ENCODE data around the gene ATP6V1E1.

ATP6V1E1 gene

DNA sequence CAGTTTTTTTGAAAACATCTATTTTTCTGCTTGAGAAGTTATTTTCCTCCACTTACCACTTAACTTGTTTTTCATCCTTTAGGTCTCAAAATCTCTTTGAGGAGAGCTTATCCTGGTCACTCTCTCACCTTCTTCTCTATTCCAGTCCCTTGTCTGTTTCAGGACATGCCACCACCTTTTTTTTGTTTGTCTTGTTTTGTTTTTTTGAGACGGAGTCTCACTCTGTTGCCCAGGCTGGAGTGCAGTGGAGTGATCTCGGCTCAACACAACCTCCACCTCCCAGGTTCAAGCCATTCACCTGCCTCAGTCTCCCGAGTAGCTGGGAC is 5.4 kb upstream of the ATP6V1E1 start:
- no peak for DNase-seq (ENCODE audit: low read depth)

DNA sequence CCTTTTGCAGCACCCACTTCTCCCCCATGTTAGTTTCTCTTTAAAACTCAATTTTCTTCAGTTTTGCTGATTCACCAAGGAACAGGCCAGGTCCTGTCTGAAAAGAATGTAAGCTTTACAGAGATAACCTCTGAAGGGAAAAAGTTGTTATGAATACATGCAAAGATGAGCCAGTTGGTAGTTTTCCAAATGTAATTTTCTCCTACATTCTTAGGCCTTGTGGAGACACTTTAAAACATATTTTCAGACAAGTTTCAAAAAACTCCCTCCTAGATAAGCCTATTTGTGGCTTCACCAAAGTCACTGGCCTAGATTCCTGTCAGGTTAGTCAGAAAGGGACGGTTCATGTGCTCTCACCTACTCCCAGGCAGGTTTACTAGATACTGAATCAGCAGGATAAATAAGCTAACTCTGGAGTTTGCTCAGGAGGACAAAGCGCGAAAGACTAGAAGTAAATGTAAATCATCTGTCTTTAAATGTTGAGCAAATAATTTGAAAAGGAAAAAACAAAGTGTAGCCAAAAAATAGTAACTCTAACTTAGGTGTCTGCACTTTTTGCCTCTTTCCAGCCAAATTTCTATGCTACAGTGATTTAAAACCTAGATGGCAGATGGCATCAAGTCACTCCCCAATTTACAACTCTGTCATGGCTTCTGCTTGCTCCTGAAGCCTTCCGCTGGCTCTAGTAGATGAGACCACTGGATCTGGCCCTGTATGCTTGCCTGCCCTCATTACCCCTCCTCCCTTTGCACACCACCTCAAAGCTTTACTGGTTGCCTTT is 4.9 kb upstream of the ATP6V1E1 start:
- no peak for DNase-seq (ENCODE audit: low read depth)

DNA sequence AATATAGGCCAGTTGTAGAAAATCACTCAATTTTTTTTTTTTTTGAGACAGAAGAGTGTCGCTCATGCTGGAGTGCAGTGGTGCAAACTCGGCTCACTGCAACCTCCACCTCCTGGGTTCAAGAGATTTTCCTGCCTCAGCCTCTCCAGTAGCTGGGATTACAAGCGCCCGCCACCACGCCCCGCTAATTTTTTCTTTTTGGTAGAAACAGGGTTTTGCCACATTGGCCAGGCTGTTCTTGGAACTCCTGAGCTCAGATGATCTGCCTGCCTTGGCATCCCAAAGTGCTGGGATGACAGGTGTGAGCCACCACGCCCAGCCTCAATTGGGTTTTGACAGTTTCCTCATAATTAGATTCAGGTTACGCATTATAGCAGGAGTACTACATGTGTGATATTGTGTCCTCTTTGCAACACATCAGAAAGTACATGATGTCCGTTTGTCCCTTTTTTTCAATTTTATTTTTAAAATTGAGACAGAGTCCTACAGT is 2.6 kb upstream of the ATP6V1E1 start:
- DNase-seq (ENCODE audit: low read depth): no peak

DNA sequence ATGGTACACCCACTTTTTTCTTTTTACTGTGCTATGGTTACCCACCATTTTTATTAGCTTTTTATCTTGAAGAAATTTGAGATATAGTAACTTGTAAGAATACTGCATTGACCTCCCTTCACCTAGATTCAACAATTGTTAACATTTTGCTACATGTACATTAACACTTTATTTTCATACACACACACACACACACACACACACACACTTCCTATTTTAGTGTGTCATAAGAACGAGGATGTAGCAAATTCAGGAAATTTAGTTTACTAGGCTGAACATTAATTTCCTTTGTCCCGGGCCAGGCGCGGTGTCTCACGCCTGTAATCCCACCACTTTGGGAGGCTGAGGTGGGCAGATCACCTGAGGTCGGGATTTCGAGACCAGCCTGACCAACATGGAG is 1.1 kb upstream of the ATP6V1E1 start:
- DNase-seq (ENCODE audit: low read depth): no peak

DNA sequence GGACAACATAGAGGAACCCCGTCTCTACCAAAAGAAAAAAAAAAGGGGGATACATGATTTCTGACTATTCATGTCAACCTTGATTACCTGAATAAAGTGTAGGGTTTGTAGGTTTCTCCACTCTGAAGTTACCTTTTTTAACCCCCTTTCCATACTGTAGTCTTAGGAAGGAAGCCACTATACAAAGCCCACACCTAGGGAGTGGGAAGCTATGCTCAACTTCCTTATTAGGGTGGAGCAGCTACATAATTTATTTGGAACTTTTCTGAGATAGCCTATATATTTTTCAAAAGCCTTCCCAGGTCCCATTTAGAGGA is 582 bp upstream of the ATP6V1E1 start:
- DNase-seq (ENCODE audit: low read depth): no peak

DNA sequence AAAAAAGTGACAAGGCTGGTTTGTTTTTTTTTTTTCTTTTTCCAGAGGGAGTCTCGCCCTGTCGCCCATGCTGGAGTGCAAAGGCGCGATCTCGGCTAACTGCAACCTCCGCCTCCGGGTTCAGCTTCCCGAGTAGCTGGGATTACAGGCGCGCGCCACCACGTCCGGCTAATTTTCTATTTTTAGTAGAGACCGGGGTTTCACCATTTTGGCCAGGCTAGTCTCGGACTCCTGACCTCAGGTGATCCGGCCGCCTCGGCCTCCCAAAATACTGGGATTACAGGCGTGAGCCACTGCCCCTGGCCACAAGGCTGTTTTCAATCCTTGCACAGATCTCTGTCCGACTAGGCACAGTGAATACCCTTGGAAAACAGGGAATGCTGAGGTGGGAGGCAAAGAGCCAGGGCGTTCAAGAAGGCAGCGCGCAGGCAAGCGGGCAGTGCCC is 566 bp downstream of the ATP6V1E1 start:
- no peak for DNase-seq (ENCODE audit: low read depth)

DNA sequence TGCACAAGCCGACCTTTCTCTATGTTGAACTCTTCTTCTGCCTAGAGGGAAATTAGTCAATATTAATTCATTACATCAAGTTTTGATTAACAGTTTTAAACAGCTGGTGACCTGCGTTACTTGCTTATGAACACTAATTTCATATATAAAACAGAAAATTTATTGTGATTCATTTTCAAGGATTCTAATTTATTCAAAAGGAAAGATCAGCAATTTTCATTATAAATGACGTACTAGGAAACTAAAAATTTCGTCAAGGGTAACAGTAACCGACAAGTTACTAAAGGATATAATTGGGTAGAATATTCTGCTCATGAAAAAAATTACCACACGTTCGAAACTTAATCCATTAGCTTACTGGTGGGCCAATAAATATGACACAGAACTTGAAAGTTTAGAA is 15.3 kb downstream of the ATP6V1E1 start:
- DNase-seq (ENCODE audit: low read depth): no peak

DNA sequence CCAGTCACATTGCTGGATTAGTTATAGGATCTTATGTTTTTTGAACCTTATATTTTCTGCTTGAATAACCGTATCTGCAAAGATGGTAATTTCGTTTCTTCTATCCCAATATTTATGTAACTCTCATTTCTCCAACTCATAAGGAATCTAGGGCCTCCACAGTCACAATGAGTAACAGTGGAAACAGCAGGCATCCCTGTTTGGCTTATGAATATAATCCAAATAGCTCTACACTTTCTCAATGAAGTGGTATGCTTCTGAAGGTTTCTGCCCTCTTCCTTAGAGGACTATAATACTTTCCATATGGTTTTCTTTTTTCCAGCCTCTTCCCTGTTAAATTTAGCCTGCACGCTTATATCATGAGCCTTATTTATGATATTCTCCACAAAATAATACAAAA is 16.5 kb downstream of the ATP6V1E1 start:
- no peak for DNase-seq (ENCODE audit: low read depth)

DNA sequence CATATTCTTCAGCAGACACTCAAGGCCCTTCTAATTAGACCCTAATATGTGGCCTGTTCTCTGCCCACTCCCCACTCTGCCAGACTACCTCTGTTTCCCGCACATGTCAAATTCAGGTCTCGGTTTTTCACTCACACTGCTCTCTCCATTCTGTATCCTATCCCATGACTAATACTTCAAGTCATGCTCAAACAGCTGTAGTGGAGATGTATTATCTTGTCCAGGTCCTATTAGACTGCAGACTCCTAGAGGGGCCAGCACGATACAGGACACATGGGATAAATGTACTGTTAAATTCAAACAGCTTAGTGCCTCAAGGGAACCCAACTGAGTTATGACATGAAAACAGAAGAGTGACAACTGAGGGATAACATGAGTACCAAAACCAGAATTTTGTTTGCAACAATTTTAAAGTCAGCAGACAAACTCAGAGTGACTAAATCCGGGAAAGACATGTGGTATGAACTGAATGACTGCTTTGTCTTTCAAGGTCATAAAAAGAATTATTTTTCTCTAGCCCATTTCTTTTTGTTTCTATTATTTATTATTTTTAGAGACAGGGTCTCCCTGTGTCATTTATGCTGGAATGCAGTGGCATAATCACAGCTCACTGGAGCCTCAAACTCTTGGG is 20.5 kb downstream of the ATP6V1E1 start:
- DNase-seq (ENCODE audit: low read depth): no peak

DNA sequence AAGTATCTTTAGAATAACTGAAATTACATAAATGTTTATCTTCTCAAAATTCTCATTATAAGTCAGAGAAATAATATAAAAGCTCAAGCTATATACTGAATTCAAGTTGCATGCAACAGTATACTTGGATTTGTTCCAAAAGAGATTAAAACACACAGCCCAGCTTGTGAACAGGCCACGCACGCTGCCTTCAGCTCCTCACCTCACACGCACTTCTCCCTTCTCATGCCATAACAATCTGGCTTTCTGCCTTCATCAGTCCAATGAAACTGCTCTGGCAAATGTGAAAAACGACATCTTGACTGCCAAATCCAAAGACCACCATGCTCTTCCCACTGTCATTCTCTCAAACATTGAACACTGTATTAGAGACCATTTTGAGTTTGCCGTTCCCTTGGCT is 22.1 kb downstream of the ATP6V1E1 start:
- DNase-seq (ENCODE audit: low read depth): no peak

DNA sequence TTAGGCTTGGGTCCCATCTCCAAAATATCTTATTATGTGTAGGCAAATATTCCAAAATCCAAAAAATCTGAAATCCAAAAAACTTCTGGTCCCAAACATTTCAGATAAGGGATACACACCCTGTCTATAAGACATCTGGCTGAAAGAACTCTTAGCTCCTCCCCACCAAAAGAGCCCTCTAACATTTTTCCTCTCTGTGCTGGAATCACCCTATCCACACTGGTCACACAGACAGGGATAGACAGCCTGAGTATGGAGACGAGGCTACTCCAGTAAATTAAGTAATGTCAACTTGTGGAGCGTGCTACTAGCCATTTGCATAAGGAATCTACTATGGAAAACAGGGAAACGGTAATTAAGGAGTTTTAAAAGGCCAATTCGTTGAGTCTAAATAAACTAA is 24.9 kb downstream of the ATP6V1E1 start:
- DNase-seq (ENCODE audit: low read depth): no peak

DNA sequence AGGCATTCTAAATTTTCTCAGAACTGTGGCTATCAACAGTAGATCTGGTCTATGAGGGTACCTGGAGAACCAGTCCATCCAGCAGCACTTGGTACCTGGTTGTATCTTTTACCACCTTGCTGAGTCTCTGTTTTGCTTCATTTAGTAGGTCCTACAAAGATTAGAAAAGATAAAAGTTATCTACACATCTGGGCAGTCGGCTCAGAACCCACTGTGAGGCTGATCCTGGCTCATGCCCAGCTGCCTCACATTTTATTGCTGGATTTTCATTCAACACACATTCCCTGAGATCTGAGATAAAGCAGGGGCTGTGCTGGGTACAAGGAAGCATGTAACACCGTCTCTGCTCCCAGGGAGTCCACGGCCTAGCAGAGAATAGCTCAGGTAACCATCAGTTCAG is 27.5 kb downstream of the ATP6V1E1 start:
- DNase-seq (ENCODE audit: low read depth): no peak

DNA sequence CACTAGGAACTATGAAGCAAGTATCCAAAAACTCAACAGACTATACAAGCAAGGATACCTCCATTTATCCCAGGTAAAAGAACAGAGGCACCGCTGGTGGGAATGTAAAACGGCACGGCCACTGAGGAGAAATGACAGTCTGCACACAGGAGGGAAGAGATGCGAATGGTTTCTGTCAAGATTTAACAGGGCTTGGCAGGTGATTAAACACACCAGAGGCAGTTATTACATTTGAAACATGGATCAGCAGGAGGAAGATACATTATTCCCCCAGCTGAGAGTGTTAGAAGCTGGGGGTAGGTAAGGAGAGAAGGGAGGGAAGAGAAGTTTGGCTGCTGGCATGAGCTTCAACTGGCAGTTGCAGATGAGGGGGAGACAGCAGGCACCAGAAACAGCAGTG is 30.2 kb downstream of the ATP6V1E1 start:
- no peak for DNase-seq (ENCODE audit: low read depth)

DNA sequence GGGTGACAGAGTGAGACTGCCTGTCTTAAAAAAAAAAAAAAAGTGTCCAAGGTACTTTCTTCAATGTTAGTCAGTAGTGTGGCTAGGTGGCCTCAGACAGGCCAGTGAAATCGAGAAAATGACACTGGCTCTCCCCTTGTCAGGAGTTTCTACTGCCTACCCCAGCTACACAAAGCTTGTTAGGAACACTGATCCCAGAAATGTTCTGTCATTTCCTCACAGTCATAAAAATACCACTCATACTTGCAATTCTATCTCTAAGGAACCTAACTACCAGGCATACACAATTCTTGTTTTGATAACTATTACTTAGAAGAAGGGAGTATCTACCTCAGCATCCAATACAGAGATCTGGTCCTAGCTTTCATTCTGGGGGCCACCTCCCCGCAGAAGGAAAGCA is 31.3 kb downstream of the ATP6V1E1 start:
- DNase-seq (ENCODE audit: low read depth): no peak

DNA sequence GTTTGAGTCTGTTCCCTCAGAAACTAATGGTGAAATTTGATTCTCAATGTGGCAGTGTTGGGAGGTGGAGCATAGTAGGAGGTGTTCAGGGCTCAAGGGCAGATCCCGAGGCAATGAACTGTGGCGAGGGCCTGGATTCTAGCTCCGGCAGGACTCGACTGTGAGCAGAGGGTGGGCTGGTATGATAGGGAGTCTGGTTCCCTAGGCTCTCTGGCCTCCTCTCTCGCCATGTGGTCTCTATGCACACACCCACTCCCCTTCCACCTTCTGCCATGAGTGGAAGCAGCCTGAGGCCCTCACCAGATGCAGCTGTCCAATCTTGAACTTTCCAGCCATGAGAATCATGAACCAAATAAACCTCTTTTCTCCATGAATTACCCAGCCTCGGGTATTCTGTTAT is 32.3 kb downstream of the ATP6V1E1 start:
- no peak for DNase-seq (ENCODE audit: low read depth)

DNA sequence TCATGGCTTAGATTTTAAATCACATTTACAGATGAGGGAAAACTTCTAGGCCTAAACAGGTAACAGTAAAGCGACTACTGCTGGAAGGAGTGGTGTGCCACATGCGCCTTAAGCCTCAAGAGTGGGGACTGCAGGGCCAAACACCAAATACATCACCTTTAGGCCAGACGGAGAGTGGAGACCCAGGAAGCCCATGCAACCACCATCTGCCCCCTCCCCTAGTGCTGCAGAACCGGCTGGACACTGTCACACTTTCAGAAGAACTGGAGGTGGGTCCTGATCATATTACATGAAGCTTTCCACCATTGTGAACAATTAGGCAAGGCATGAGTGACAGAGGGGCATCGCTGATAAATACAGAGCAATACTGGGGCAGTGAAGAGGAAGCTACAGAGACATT is 36.3 kb downstream of the ATP6V1E1 start:
- no peak for DNase-seq (ENCODE audit: low read depth)

DNA sequence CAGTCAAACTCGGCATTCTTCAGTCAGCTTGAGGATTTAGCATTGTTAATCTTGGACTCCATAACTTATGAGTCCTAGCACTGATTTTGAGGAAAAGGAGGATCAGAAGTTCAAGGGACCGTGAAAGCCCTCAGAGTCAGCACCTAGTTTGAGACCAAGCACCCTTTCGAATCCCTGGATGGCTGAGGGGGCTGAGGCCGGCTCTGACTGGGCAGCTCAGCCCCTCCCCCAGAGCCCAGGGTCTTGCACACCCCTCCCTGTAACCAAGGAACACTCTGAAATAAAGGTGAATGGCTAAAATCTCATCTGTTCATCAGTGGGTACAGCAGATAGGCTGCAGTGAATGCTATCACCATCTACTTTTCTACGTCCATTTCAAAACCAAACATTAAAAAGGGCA is 38.0 kb downstream of the ATP6V1E1 start:
- no peak for DNase-seq (ENCODE audit: low read depth)

DNA sequence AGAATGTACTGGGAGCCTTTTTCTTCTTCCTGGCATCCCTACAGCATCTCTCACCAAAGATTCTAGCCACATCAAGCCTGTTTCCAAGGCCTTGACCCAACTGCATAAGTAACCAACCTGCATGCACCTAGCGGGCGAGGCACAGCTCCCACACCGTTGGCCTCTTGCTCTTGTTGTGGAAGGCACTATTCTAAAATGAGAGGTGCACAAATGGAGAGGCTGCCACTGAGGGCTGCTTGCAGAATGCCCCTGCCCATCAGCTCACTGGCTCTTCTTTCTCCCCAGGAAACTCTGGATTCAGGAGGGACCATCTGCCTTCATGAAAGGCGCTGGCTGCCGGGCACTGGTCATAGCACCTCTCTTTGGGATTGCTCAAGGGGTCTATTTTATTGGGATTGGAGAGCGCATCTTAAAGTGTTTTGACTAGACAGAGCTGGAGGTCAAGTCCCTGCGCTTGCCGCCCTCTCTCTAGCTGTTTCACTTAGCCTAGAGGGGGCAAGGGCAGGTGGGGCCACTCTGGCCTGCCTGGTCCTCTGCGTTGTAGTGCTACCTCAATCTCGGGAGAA is 38.7 kb downstream of the ATP6V1E1 start:
- no peak for DNase-seq (ENCODE audit: low read depth)

DNA sequence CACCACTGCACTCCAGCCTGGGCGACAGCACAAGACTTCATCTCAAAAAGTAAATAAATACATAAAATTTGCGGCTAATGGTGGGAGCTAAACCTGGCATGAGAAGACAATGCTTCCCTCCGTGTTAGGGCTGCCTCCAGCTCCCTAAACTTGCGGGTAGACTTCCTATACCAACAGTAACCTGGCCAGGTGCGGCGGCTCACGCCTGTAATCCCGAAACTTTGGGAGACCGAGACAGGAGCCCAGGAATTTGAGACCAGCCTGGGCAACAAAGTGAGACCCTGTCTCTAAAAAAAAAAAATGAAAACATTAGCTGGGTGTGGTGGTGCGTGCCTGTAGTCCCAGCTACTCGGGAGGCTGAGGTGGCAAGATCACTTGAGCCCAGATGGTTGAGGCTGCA is 39.9 kb downstream of the ATP6V1E1 start:
- no peak for DNase-seq (ENCODE audit: low read depth)

DNA sequence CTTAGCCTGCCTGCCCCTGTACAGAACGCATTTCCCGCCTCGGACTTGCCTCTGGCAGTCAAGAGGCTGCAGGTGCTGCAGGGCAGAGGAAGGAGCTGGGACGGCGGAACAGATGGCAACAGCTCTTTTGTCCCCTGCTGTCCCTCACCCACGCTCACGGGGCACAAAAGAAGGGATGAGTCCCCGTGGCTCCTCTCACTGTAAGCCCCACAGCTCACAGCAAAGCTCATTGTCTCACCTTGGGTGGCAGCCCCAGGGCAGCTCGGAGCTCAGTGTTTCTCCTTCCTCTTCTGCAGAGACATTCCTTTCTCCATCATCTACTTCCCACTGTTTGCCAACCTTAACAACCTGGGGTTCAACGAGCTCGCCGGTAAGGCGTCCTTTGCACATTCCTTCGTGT is 40.9 kb downstream of the ATP6V1E1 start:
- no peak for DNase-seq (ENCODE audit: low read depth)

DNA sequence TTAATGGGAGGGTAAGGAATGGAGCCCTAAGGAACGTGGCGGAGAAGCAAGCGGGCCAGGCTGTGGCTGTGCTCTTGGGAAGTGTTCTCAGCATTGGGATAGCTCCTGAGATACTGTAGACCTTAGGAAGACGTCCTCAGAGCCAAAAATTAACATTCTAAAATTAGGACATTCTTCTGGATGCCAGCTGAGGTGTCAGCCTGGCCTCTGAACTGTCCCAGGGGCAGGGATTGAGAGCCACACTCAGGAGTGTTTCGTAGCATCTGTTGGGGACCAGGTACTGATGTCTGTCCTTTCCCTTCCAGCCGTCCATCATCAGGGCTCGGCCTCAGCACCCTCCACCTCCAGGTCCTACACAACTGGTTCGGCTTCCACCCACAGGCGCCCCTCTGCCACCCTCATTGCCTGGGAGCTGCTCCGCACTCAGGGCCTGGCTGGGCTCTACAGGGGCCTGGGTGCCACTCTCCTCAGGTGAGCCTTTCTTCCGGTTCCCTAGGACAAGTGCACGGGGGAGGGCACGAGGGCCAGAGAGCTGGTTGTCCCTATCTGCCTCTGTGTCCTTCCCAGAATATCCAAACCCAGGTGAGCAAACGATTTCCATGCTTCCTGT is 41.6 kb downstream of the ATP6V1E1 start:
- DNase-seq (ENCODE audit: low read depth): no peak

DNA sequence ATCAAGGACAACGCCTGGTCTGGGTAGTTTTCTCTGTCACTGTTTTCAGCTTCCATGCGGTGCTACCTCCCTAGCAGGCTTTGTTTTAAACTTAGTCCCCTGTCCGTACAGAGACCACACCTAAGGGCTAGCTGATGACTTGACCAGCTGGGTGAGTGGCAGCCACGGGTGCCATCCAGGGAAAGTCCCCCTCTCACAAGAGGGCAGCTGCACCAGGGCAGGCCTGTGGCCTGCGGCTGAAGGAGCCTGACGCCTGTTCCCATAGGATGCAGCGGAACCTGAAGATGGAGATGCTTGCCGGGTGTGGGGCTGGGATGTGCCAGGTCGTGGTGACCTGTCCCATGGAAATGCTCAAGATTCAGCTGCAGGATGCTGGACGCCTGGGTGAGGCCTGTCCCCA is 45.4 kb downstream of the ATP6V1E1 start:
- DNase-seq (ENCODE audit: low read depth): no peak

DNA sequence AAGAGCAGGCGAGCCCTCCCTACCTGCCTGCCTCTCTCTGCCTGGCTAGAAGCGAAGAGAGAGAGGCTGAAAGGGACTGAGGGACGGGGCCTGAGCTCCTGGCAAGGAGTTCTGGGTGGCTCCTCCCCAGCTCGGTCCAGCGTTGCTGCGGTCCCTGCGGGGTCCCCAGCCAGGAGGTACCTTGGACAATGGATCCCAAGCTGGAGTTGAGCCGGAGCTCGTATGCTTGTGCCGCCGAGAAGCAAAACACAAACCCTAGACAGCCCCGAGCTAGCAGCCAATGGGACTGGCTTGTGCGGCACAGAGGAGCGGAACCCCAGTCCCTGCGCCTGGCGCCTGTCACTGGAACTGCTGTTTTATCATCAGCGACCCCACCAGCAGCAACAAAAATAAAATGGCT is 46.9 kb downstream of the ATP6V1E1 start:
- DNase-seq (ENCODE audit: low read depth): no peak

All from stimulated activated CD8-positive, alpha-beta memory T cell treated with anti-CD3 and anti-CD28 coated beads, Interleukin-15, amount 100 ng/mL, for 1 hour (primary cell).